B cell (primary cell): ENCODE results near the gene CORO2B. TPM values are rescaled to one million over a fixed set of nuclear protein-coding genes. Genes with fewer than 3 reads are reported as not detected.

Experiments
- ATAC-seq: fragments of 200-7000 bp; cut with Tn5 transposase; one replicate; pipeline ENCODE4 v1.10.0; 2021; ENCODE audit warnings: low read depth, mild to moderate bottlenecking, moderate number of reproducible peaks, moderate library complexity
- CTCF ChIA-PET: fragments of 350-600 bp; sonication (Branson Sonifier 250); formaldehyde crosslinking; loops from one replicate; lab custom pipeline; 2021; ENCODE audit warnings: antibody characterized with exemption, inconsistent platforms; lab: Charles Lee
- POLR2A ChIA-PET: fragments of 350-600 bp; sonication (Branson Sonifier 250); formaldehyde crosslinking; loops from one replicate; lab custom pipeline; 2021; ENCODE audit warnings: antibody characterized with exemption; lab: Charles Lee
- DNase-seq: peaks from one replicate; pipeline ENCODE4 v3.0.0; 2013
- H2AFZ ChIP-seq: 2 replicates; pipeline ENCODE4 v1.6.1; 2012; ENCODE audit warnings: mild to moderate bottlenecking, low read depth, low read length; ENCODE audit not compliant: insufficient read depth, poor library complexity, severe bottlenecking
- H3K27ac ChIP-seq, 2 donors: 1 replicate in 1 of 2; 2 replicates in 1 of 2; pipeline ENCODE4 v1.5.1; 2012 to 2013; ENCODE audit warnings: low read length in 2 of 2, mild to moderate bottlenecking in 2 of 2, moderate library complexity in 1 of 2
- H3K27me3 ChIP-seq, 4 experiments: fragments of 200-600 bp in 1 of 4; sonication (generic) in 1 of 4; replicated peaks in 1 of 4; 1 replicate in 2 of 4; 2 replicates in 2 of 4; pipeline versions ENCODE4 v1.6.1 to v1.7.0; 2013 to 2016; ENCODE audit warnings: low read length in 3 of 4, mild to moderate bottlenecking in 2 of 4, mixed read lengths in 1 of 4, moderate library complexity in 1 of 4; ENCODE audit not compliant: insufficient read depth in 4 of 4, control insufficient read depth in 3 of 4; ENCODE audit errors: control extremely low read depth in 1 of 4
- H3K36me3 ChIP-seq, 2 experiments: replicated peaks in 1 of 2; 1 replicate in 1 of 2; 2 replicates in 1 of 2; pipeline versions ENCODE4 v1.6.1 to v1.7.1; 2013; ENCODE audit warnings: low read length in 1 of 2; ENCODE audit not compliant: insufficient read depth in 2 of 2, control insufficient read depth in 1 of 2; ENCODE audit errors: control extremely low read depth in 1 of 2, extremely low read depth in 1 of 2
- H3K4me1 ChIP-seq, 2 donors: fragments of 200-600 bp in 1 of 2; sonication (generic) in 1 of 2; 1 replicate in 1 of 2; 2 replicates in 1 of 2; pipeline versions ENCODE4 v1.5.1 to v1.6.1; 2013 to 2017; ENCODE audit warnings: low read length in 2 of 2; ENCODE audit not compliant: control insufficient read depth in 2 of 2, insufficient read depth in 2 of 2
- H3K4me2 ChIP-seq: replicated peaks from 2 replicates; pipeline ENCODE3; 2012; ENCODE audit warnings: mild to moderate bottlenecking, low read depth, low read length; ENCODE audit not compliant: poor library complexity, severe bottlenecking
- H3K4me3 ChIP-seq, 5 experiments: fragments of 200-600 bp in 1 of 5; sonication (generic) in 1 of 5; 1 replicate in 3 of 5; 2 replicates in 2 of 5; pipeline versions ENCODE4 v1.5.1 to v1.7.0; 2011 to 2016; ENCODE audit warnings: low read length in 4 of 5, mild to moderate bottlenecking in 4 of 5, low read depth in 2 of 5, control low read depth in 1 of 5, moderate library complexity in 1 of 5; ENCODE audit not compliant: insufficient read depth in 1 of 5; ENCODE audit errors: control extremely low read depth in 1 of 5, extremely low read depth in 1 of 5
- H3K79me2 ChIP-seq: fragments of 200-600 bp; sonication (generic); one replicate; pipeline ENCODE4 v1.6.0; 2016; ENCODE audit warnings: low read length; ENCODE audit not compliant: control insufficient read depth, insufficient read depth
- H3K9ac ChIP-seq: fragments of 200-600 bp; sonication (generic); 2 replicates; pipeline ENCODE4 v1.6.1; 2017; ENCODE audit warnings: mild to moderate bottlenecking, low read length, moderate library complexity
- H3K9me3 ChIP-seq, 3 donors: one replicate each; pipeline versions ENCODE4 v1.6.1 to v1.7.1; 2013; ENCODE audit warnings: low read length in 2 of 3; ENCODE audit not compliant: control insufficient read depth in 2 of 3, insufficient read depth in 1 of 3; ENCODE audit errors: control extremely low read depth in 1 of 3
- H4K20me1 ChIP-seq: 2 replicates; pipeline ENCODE4 v1.6.0; 2012; ENCODE audit warnings: mild to moderate bottlenecking, low read length; ENCODE audit not compliant: insufficient read depth, control insufficient read depth, poor library complexity, severe bottlenecking
- H3K27ac Mint-ChIP-seq: one replicate; pipeline ENCODE4 v1.8.0; 2021; ENCODE audit warnings: mixed read lengths
- H3K27me3 Mint-ChIP-seq: one replicate; pipeline ENCODE4 v1.8.0; 2021; ENCODE audit warnings: mixed read lengths
- H3K4me1 Mint-ChIP-seq: one replicate; pipeline ENCODE4 v1.8.0; 2021; ENCODE audit warnings: mixed read lengths
- H3K4me3 Mint-ChIP-seq: one replicate; pipeline ENCODE4 v1.8.0; 2021; ENCODE audit warnings: mixed read lengths
- H3K9me3 Mint-ChIP-seq: one replicate; pipeline ENCODE4 v1.8.0; 2022; ENCODE audit warnings: mixed read lengths; ENCODE audit not compliant: insufficient read depth
- CTCF ChIP-seq: fragments of 200-600 bp; IDR thresholded peaks from one replicate; pipeline ENCODE4 v1.8.0; 2022; ENCODE audit warnings: antibody characterized with exemption, mild to moderate bottlenecking
- EZH2 ChIP-seq: IDR thresholded peaks from 2 replicates; pipeline ENCODE4 v1.6.1; 2012; ENCODE audit warnings: borderline replicate concordance, low read depth, mild to moderate bottlenecking, moderate library complexity, low read length; ENCODE audit not compliant: insufficient read depth, poor library complexity, severe bottlenecking
- WGBS: methylation state at CpG from one replicate; pipeline ENCODE4 v1.1.5; 2013; ENCODE audit warnings: missing lambda C conversion rate; ENCODE audit not compliant: insufficient coverage; 5-methylcytosine and 5-hydroxymethylcytosine counted together
- intact Hi-C: fragments of 100-400 bp; cut with micrococcal nuclease; formaldehyde crosslinking; loops from one replicate; pipeline ENCODE4 v1.10.0; 2022
- polyA plus RNA-seq: library from polyadenylated mRNA; depleted of rRNA; stranded (reverse); fragments of >200 nt; gene quantifications from 2 replicates; pipeline ENCODE4 v1.2.3, GENCODE V29; 2012
- total RNA-seq, 2 donors: library from RNA; stranded (reverse); fragments of 120-200 nt in 1 of 2; gene quantifications; 1 replicate in 1 of 2; 2 replicates in 1 of 2; pipeline versions ENCODE4 v1.2.3 to v1.2.4, GENCODE V29; 2013 to 2022

CORO2B gene
- total and polyA plus RNA-seq, 2 donors (not counting 1 experiment from before 2014, with no cell fraction given) = 9.5 to 11.3 TPM

GRCh38 chr15:68677996-68678395, 99.2 kb downstream of the CORO2B start:
- Histone ChIP-seq H3K9ac (no peak overlapping the region), H3K4me3 (no peak overlapping the region), H3K27me3 (peaks cover 0 to 12% (median 3%) of the 10 kb centered on the region in 4 experiments), H3K9me3 (peaks cover 0 to 4% (median 0%) of the 10 kb centered on the region in 3 donors), H3K4me1 (peaks cover 10 to 14% of the 10 kb centered on the region in 2 donors), H2AFZ (no peak overlapping the region), H3K4me2 (no peak overlapping the region), H3K79me2 (no peaks in the 10 kb centered on the region), H3K27ac (no peak overlapping the region), H3K36me3 (no peaks in the 10 kb centered on the region), H4K20me1 (no peaks in the 10 kb centered on the region)
- ATAC-seq (no peak), DNase-seq (no peak)
- TF ChIP-seq EZH2 = no peak
- TF ChIP-seq CTCF = no peak
- intact Hi-C loops = no loop called here
- Mint-ChIP-seq H3K9me3 (no peaks in the 10 kb centered on the region), H3K4me3 (no peak overlapping the region), H3K27me3 (peaks cover 17% of the 10 kb centered on the region), H3K4me1 (peaks cover 8% of the 10 kb centered on the region), H3K27ac (no peak overlapping the region)
- ChIA-PET CTCF (interaction anchor here (1.2 to 22.4 kb wide), 4 partner anchors 47 to 198 kb away, joined by 4 to 409 read pairs (median 116); no protein-coding TSS in a partner anchor), POLR2A (no interaction called here)
- no CpG with 5 or more reads among the region's 3 CpGs for WGBS

DNA sequence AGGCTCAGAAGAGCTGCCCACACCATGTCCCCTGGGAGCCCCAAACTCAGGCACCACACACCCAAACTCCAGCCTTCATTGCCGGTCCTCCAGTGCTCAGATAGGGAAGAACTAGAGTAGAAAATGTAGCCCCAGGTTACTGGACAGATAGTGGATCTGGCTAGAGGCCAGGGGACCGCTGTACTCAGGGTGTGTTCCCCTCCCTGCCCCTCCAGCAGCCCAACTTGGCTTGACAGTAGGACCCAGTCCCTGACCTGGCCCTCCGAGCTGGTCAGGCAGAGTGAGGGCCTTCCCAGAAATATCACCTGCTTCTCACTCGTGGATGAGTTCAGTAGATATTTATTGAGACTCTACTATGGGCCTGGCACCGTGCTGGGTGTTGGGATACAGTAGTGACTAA, 100.0 kb downstream of the CORO2B start:
- CTCF ChIA-PET = interaction anchor here (22.4 kb wide), 1 partner anchor 127 kb away, joined by 409 read pairs; no protein-coding TSS in a partner anchor
- no peak overlapping the region for H3K4me3 Mint-ChIP-seq
- no peak overlapping the region for H3K9ac ChIP-seq
- H3K27ac ChIP-seq = no peak overlapping the region
- no peaks in the 10 kb centered on the region for H3K36me3 ChIP-seq
- H3K4me1 Mint-ChIP-seq = peaks cover 6% of the 10 kb centered on the region
- H3K4me2 ChIP-seq = no peak overlapping the region
- H2AFZ ChIP-seq = no peak overlapping the region
- H3K4me1 ChIP-seq = peaks cover 10 to 13% of the 10 kb centered on the region in 2 donors
- H4K20me1 ChIP-seq = no peaks in the 10 kb centered on the region
- H3K27me3 ChIP-seq = peaks cover 0 to 12% (median 3%) of the 10 kb centered on the region in 4 experiments
- 88% methylated on average over 1 of the region's 5 CpGs for WGBS
- no peaks in the 10 kb centered on the region for H3K9me3 Mint-ChIP-seq
- H3K79me2 ChIP-seq = no peaks in the 10 kb centered on the region
- POLR2A ChIA-PET = no interaction called here
- no peak overlapping the region for H3K4me3 ChIP-seq
- H3K27me3 Mint-ChIP-seq = peaks cover 15% of the 10 kb centered on the region
- TF ChIP-seq CTCF (no peak), EZH2 (no peak)
- H3K9me3 ChIP-seq = peaks cover 0 to 4% (median 0%) of the 10 kb centered on the region in 3 donors
- H3K27ac Mint-ChIP-seq = no peak overlapping the region
- DNase-seq (no peak), ATAC-seq (no peak)
- intact Hi-C loops = no loop called here
